HL-60 (cell line): ENCODE results near the gene CCDC88B.
A peak's percentile ranks its signal among the peaks of the same experiment; 100 is the strongest.
"Not testable (repeated sequence)": the region's sequence is repeated elsewhere in the genome, so short reads cannot be mapped to it uniquely, and the experiment has no call there.

ENCODE experiments used
- DNase-seq, 2 experiments: peaks; one replicate each; pipeline ENCODE4 v3.0.0-alpha.2; 2010 to 2020; ENCODE audit warnings: low read depth in 1 of 2, low spot score in 1 of 2
- H3K27ac ChIP-seq: fragments of 250-450 bp; sonication (Bioruptor Pico); replicated peaks from 2 replicates; pipeline ENCODE4 v1.5.1; 2020; ENCODE audit warnings: mild to moderate bottlenecking, moderate library complexity
- H3K27me3 ChIP-seq: fragments of 250-450 bp; sonication (Bioruptor Pico); 2 replicates; pipeline ENCODE4 v1.5.1; 2021; ENCODE audit warnings: mild to moderate bottlenecking, moderate library complexity; ENCODE audit not compliant: insufficient read depth, poor library complexity, severe bottlenecking
- H3K4me3 ChIP-seq: replicated peaks from 2 replicates; pipeline ENCODE4 v1.5.1; 2011; ENCODE audit warnings: mild to moderate bottlenecking, control low read depth, low read length; ENCODE audit not compliant: insufficient read depth
- GABPA ChIP-seq: IDR thresholded peaks from 2 replicates; pipeline ENCODE4 v1.6.1; 2012; ENCODE audit warnings: low read depth
- POLR2AphosphoS5 ChIP-seq: IDR thresholded peaks from 2 replicates; pipeline ENCODE4 v1.6.1; 2012; ENCODE audit warnings: low read depth
- REST ChIP-seq: IDR thresholded peaks from 2 replicates; pipeline ENCODE4 v1.6.1; 2012; ENCODE audit warnings: low read depth; ENCODE audit not compliant: insufficient replicate concordance
- SPI1 ChIP-seq: IDR thresholded peaks from 2 replicates; pipeline ENCODE4 v1.6.1; 2012; ENCODE audit warnings: low read depth, mild to moderate bottlenecking, borderline replicate concordance
- TF ChIP-seq, protein P1 (sequence below): IDR thresholded peaks from one replicate; pipeline ENCODE4 v1.5.1; 2011; ENCODE audit warnings: low read length, control low read depth, inconsistent platforms; ENCODE audit not compliant: insufficient read depth

The CCDC88B gene

DNA sequence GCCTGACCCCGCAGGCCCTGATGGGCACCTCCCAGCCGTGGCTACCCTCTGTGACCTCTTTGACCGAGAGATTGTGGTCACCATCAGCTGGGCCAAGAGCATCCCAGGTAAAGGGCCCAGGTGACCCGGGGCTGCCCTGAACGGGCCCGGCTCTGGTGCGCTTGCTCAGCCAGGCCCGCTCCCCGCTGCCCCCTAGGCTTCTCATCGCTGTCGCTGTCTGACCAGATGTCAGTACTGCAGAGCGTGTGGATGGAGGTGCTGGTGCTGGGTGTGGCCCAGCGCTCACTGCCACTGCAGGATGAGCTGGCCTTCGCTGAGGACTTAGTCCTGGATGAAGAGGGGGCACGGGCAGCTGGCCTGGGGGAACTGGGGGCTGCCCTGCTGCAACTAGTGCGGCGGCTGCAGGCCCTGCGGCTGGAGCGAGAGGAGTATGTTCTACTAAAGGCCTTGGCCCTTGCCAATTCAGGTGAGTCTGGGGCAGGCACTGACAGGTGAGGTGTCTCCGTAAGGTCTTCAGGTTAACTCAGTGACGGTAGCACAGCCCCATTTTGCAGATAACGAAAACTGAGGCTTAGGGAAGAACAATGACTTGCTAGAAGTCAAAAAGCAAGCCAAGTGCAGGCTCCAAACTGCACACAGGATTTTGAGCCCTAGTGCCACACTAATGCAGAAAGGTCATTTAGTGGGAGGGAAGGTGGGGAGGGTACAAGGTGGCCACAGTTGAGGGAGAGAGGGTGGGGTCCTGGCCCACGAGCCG is 25.0 kb upstream of the CCDC88B start:
- TF ChIP-seq POLR2AphosphoS5 = no peak
- TF ChIP-seq, protein P1, sequence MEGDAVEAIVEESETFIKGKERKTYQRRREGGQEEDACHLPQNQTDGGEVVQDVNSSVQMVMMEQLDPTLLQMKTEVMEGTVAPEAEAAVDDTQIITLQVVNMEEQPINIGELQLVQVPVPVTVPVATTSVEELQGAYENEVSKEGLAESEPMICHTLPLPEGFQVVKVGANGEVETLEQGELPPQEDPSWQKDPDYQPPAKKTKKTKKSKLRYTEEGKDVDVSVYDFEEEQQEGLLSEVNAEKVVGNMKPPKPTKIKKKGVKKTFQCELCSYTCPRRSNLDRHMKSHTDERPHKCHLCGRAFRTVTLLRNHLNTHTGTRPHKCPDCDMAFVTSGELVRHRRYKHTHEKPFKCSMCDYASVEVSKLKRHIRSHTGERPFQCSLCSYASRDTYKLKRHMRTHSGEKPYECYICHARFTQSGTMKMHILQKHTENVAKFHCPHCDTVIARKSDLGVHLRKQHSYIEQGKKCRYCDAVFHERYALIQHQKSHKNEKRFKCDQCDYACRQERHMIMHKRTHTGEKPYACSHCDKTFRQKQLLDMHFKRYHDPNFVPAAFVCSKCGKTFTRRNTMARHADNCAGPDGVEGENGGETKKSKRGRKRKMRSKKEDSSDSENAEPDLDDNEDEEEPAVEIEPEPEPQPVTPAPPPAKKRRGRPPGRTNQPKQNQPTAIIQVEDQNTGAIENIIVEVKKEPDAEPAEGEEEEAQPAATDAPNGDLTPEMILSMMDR = no peak
- TF ChIP-seq GABPA = no peak
- TF ChIP-seq SPI1 = no peak
- no peak for TF ChIP-seq REST
- Histone ChIP-seq H3K4me3 (no peak overlapping the region), H3K27ac (no peak overlapping the region), H3K27me3 (no peaks in the 10 kb centered on the region)
- DNase-seq = no peak

DNA sequence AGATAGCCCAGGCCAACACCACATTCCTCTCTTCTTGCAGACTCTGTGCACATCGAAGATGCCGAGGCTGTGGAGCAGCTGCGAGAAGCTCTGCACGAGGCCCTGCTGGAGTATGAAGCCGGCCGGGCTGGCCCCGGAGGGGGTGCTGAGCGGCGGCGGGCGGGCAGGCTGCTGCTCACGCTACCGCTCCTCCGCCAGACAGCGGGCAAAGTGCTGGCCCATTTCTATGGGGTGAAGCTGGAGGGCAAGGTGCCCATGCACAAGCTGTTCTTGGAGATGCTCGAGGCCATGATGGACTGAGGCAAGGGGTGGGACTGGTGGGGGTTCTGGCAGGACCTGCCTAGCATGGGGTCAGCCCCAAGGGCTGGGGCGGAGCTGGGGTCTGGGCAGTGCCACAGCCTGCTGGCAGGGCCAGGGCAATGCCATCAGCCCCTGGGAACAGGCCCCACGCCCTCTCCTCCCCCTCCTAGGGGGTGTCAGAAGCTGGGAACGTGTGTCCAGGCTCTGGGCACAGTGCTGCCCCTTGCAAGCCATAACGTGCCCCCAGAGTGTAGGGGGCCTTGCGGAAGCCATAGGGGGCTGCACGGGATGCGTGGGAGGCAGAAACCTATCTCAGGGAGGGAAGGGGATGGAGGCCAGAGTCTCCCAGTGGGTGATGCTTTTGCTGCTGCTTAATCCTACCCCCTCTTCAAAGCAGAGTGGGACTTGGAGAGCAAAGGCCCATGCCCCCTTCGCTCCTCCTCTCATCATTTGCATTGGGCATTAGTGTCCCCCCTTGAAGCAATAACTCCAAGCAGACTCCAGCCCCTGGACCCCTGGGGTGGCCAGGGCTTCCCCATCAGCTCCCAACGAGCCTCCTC is 24.1 kb upstream of the CCDC88B start:
- H3K4me3 ChIP-seq = peak overlapping the region; percentile 92
- not testable (repeated sequence) for H3K27me3 ChIP-seq, DNase-seq
- peak overlapping the region; percentile 96 for H3K27ac ChIP-seq

DNA sequence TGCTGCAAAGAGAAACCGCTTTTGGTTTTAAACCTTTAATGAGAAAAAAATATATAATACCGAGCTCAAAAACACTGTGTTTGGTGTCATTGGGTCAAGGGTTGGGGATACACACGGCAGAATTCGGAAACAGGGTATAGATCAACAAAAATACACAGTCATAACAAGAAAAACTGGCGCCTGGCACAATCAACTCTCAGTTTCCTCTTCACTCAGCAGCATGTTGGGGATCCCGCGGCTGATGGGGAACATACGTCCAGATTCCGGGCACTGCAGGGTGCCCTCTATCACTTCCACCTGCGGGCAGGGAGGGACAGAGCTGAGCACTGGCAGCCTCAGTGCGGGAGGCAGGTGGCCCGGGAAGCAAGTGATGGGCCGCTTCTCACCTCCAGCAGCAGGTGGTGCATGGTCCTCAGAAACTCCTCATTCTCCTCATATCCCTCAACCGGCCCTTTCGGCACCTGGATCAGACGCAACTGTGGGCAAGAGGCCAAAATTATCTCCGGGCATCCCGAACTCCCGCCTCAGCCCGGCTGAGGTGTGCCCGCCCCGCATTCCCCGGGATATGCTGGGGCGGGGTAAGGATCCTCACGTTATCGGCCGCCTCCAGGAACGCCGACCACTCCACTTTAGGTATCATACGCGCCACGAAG is 23.2 kb upstream of the CCDC88B start:
- DNase-seq = peak in 1 of 2 experiments; percentile 51
- Histone ChIP-seq H3K4me3 (peak overlapping the region; percentile 92), H3K27me3 (no peaks in the 10 kb centered on the region), H3K27ac (peak overlapping the region; percentile 96)
- no peak for TF ChIP-seq SPI1
- TF ChIP-seq REST = no peak
- TF ChIP-seq, protein P1 = no peak
- no peak for TF ChIP-seq POLR2AphosphoS5
- no peak for TF ChIP-seq GABPA
